Fibroblast of skin of right biceps (primary cell): ENCODE measurements around the gene IKZF1.
"Not testable (repeated sequence)": the region's sequence is repeated elsewhere in the genome, so short reads cannot be mapped to it uniquely, and the experiment has no call there.

ENCODE experiments used
- DNase-seq: peaks from one replicate; pipeline ENCODE4 v3.0.0-alpha.2; 2013

Gene IKZF1

DNA sequence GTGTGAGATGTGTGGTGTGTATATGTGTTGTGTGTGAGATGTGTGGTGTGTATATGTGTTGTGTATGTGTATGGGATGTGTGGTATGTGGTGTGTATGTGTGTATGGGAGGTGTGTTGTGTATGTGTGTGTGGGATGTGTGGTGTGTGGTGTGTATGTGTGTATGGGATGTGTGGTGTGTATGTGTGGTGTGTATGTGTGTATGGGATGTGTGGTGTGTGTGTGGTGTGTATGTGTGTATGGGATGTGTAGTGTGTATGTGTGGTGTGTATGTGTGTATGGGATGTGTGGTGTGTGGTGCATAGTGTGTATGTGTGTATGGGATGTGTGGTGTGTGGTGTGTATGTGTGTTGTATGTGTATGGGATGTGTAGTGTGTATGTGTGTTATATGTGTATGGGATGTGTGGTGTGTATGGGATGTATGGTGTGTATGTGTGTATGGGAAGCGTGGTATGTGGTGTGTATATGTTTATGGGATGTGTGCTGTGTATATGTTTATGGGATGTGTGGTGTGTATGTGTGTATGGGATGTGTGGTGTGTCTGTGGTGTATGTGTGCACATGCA lies 30.8 kb downstream of the IKZF1 start:
- no peak for DNase-seq

DNA sequence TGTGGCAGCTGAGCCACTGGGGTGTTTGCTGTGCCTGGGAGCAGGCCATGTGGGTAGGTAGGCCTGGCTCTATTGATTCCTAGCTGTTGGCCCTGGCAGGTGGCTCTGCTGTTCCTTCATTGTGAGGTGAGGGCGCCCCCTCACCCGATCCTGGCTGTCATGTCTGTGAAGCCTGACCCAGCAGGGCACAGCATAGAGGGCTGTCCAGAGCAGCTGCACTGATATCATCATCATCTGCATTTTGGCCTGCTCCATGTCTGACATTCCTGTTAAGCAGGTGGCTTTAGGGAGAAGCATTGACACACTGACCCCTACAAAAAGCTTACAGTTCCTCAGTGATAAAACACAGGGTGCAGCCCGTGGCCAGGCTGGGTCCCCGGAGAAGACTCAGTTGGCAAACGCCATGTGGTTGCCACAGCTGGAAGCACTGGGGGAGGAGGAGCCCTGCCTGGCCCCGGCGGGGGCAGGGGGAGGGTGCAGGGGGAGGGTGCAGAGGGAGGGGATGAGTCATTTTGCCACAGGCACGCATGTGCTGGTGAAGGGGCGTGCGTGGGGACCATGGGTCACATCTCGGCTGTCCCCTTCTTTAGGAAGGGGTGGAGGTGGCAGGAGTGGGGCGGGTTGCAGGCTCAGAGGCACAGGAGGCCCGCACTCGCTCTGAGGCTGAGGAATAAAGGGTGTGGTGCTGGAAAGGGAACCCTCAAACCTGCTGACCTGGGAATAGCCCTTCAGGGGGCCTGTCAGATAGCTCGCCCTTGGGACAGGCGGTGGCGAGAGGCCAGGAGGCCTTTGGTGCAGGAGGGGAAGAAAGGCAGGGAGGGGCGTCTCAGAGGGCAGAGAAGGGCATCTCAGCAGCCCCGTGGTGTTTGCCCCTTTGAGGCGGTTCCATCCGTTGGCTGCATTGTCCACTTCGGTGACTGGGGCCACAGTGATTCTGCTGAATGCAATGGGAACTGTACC lies 31.6 kb downstream of the IKZF1 start:
- no peak for DNase-seq

DNA sequence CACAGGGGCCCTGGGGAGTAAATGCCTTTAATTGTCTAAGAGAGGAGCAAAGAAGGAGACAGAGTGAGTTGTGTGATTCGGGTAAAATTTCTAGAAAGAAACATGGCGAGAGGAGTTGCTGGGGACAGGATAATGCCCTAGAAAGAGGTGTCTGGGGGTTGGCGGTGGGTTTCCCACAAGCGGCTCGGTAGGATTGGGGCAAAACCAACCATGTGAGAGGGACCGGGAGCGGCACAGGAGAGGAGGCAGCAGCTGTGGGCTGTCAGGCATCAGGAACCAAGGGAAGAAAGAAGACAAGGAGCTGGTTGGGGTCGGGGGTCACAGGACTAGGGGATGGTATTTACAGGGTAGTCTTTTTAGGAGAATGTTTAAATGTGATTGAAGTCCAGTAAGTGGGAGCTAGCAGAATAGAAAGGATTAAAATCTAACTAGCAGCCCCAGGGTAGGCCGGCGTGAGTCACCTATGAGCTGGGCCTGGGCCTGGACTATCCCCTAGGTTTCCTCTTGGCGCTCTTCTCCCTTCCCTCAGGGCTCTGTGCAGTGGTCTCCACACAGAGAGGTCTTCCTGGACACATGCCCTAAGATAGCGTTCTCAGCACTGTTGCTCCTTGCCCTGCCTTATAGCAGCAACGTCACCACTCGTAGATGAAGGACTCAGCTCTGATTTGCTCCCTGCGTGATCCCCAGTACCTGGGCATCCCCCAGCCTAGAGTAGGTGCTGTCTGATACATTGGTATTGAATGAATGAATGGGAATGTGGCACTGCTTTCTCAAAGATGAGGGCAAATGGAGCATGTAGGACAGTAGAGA lies 32.6 kb downstream of the IKZF1 start:
- DNase-seq, result no peak

DNA sequence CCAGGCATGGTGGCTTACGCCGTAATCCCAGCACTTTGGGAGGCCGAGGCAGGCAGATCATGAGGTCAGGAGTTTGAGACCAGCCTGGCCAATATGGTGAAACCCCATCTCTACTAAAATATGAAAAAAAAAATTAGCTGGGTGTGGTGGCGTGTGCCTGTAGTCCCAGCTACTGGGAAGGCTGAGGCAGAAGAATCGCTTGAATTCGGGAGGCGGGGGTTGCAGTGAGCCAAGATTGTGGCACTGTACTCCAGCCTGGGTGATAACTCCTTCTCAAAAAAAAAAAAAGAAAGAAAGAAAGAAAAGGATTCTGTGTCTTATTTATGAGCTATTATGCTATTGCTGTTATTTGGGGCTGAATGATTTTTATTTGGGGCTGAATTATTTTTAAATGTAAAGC lies 35.0 kb downstream of the IKZF1 start:
- DNase-seq, result not testable (repeated sequence)

DNA sequence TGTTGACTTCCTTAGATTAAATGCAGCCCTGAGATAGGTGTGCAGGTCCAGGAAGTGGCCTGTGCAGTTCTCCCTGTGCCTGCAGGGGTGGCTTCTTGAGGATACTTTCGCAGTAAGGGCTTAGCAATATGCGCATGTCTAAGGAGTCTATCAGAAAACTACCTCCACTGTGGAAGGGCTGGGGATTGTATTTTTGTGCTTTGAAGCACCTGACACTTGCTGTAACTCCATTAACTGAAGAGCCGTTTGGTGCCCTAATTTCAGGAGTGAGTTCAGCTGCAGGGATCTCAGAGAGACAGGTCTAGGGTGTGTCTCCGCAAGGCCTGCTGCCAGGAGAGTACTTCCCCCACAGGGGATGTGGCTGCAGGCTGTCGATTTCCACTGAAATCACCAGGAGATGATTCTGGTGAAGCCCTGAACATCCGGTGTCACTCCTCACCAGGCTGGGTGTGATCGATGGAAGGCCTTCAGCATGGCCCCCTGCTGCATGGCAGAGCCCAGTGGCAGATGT lies 35.5 kb downstream of the IKZF1 start:
- no peak for DNase-seq

DNA sequence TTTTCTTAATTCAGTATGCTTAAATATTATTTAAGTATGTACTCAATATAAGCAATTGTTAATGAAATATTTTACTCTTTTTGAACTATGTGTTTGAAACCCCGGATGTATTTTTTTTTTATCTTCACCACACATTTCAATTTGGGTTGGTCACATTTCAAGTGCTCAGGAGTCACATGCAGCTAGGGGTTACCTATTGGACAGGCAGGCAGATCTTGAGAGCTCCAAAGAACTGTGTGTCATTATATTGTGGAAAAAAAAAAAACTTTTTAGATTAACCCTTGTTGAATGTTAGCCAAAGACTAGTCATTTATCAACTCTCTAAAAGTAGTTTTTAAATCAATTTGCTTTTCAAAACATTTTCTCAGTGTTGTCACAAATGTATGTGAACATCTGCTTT lies 37.2 kb downstream of the IKZF1 start:
- no peak for DNase-seq

DNA sequence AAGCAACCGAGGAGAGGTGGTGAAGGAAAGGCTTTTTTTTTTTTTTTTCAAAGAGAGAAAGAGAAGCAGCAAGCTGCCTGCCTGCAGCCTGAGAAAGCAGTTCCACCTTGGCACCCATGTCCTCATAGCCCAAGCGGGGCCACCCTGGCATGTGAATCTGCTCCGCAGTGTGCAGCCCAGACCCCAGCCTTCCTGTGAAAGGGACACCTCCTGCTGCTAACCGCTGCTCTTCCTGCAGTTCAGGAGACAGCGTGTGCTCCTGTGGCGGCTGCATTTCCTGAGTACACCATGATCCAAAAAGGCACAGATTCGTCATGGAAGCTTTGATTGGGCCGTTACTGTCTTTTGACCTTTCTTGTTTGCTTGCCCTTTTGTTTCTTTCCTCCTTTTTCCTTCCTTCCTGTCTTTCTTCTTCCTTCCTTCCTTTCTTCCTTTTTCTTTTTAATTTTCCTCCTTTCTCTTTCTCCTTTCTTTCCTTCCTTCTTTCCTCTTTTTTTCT lies 38.1 kb downstream of the IKZF1 start:
- no peak for DNase-seq

DNA sequence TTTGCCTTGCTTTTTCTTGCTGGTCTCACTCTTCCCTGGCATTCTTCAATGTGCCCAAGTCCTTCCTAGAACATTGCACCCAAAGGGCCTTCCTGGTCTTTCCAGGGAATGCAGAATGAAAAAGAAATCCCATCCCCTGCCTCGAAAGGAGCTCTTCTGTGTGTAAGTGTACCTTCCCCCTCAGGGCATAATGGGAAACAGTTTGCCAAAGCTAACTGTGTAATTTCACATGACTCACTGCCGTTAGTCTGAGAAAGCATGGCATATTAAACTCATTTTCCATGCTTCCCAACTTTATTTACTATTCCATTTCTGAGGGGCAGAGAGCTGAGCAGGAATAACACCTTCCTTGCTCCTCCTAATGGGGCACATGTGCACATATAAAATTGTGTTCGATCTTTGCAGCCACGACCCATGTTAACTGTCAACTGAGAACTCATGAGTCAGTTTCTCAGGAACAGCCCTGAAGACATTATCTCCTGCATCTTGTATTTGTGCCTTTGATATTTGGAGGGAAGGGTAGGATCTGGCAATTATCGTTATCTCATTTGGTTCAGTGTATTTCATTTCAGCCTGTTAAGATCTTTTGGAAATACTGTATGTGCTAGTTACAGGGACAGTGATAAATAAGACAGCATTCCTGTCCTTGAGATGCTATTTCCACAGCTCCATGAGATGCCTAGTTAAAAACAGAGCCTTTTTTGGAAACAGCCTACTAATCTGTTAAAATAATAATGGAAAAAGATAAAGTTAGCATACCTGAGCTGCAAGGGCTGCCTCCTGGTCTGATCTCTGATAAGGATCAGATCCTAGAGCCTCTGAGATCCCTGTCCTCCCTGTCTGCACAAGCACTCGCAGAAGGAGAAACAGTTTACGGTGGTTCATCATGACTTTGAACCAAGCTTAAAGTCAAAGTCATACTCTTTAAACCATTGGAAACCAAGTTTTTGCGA lies 42.3 kb downstream of the IKZF1 start:
- DNase-seq, result no peak

DNA sequence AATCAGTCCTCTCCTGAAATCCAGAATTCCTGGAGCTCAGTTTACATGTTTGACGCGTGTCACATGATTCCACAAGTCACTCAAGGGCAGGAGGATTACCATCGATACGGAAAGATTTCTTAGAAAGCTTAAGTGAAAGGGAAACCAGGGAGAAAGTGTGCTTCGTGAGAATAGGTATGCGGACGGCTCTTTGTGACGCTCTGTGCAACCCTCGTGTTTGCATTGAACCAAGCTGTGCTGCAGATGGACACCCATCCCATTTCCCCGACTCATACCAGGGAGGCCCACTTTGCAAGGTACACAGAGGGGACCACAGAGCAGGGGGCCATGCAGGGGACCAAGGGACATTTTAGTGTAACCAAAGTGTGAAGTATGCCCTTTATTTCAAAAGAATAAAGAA lies 43.2 kb downstream of the IKZF1 start:
- DNase-seq, result no peak

DNA sequence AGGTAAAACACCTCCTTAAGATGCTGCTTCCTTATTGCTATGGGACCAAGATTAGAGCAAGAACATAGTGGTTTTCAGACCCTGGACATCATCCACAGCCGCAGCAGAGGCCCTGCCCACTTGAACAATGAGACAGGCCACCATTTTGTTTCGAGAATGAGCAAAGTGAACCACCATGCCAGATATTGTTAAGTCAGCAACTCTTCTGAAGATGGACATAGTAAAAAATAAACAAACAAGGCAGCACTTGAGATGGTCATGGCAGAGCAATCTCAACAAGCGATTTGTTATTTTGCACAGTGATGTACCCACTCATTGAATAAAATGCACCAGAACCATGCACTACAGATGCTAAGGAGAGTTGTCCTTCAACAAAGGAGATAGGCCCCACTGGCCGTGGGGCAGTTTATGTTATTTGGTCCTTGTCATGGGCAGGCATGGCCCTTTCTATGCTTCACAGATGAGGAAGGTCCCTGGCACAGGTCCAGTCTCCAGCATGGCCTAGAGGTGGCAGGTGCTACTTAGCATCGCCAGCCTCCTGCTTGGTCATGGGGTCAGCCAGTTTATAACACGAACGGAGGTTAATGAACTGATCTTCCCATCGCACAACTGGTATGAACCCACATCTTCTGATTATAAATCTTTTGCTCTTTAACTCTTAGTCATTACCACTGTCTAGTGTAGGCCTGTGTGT lies 44.1 kb downstream of the IKZF1 start:
- DNase-seq, result no peak

DNA sequence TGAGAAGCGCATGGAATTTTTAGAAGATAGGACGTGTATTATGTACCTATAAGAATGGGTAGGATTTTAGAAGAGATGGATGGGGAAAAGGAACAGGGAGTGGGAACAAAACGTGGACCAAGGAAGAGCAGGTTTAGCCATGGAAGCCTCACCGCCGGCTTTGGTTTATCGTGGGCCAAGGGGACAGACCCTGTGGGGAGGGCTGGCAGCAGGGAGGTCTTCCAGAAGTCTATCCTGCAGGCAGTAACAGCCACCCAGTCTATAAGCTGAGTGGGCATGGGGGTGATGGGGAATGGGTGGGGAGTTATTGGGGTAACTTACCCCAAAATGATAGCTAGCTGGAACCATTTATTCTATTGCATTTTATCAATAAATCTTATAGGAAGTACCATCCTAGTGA lies 44.9 kb downstream of the IKZF1 start:
- no peak for DNase-seq

DNA sequence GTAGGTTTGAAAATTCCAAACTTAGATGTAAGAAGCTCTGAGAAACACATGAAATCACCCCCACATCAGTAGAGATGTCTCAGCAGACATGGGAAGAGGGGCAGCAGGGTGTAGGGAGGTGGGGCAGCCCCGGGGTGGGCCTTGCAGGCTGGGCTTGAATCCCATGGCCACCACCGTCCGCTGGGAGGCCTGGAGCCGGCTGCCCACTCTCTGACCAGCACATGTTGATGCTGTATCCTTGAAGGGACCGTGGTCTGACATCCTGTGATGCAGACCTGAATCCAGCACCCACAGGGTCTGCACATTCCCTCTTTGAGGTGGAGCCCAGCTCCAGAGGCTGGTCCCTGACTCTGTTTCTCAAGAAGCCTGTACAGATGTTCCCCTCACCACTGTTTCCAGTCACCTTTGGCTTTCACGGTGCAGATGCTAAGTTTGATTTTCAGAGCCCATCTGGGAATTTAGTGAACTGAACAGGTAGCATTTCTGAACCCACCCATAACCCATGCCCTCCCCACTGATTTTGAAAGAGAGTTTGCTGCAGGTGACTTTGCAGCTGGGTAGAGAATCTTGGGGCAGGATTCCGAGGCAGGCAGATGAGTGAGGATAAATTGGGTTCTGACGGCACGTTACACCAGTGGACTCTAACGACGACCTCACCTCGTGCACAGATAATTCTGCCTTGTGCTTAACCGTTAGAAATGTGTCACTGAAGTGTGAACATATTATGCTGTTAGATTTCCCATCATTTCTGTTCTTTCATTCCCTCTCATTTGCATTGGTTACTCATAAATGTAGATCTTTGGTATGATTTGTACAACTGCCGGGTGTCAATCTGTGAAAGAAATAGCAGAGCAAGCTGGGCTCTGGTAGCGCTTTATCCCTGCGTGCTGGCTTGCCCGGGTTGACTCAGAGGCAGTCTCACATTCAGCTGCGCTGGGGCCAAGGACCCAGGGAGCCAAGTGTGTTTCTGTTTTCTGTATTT lies 45.7 kb downstream of the IKZF1 start:
- DNase-seq, result no peak

DNA sequence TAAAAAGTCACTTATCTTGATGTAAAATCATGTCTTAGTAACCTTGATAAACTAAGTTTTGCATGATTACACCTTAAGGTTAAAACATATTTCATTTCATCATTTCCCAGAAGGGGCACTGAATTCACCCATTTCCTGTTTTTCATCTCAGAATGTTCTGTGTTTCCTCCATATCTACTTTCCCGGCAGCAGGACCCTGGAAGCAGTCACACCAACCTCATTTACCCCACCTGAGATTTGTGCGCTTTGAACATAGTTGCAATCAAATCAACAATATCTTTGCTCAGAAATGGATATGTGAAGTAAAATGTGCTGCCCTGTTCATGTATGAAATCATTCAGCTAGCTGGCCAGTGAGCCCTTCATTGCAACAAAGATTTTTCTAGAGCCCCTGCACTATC lies 46.8 kb downstream of the IKZF1 start:
- DNase-seq, result no peak

DNA sequence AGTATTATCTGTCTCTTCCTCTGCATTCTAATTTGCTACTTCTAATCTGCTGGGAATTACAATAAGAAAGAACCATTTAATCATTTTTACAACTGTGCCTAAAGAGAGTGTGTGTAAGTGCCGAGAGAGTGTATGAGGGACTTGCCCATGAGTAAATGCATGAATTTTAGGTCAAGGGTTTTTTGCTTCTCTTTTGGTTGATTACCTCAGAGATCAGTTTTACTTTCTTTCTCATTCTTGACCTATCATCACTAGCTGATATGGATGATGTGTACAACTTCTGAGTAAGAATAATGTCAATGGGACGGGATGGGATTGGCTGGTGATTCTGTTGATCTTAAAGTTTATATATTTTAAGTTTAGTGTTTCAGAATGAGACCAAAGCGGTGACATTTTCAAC lies 47.8 kb downstream of the IKZF1 start:
- DNase-seq, result no peak

DNA sequence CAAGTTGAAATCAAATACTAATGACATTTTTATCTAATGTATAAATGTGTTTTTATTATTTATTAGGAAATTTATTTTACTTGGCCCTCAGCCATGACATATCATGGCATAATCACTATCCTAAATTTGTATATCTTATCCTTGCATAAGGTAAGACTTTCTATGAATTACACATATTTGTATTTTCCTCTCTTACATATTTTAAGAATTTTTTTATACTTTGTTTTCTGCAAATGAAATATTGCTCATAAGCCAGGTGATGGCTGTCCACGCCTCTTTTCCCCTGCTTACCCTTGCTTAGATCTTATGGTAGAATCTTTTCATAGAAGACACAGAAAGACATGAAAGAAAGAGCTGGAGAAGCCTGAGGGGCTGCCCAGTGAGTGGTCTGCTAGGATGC lies 48.2 kb downstream of the IKZF1 start:
- no peak for DNase-seq

DNA sequence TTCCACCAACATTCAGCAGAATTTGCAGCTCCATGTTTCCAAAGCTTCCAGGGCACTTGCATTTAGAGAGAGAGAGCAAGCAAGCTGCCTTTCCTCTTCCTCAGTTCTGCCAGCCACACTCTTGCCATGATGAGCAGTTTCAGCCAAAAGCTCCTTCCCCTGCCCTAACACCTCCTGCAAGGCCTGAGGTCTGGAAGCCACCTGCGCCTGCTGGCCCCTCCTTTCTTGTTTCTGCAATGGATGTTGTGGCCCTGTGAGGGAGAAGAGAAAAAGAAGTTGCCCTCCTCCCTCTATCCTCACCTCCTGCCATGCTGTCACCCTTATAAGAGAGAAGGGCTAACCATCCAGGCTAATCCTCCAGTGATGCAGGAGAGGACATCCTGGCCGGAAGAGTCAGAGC lies 48.7 kb downstream of the IKZF1 start:
- no peak for DNase-seq

DNA sequence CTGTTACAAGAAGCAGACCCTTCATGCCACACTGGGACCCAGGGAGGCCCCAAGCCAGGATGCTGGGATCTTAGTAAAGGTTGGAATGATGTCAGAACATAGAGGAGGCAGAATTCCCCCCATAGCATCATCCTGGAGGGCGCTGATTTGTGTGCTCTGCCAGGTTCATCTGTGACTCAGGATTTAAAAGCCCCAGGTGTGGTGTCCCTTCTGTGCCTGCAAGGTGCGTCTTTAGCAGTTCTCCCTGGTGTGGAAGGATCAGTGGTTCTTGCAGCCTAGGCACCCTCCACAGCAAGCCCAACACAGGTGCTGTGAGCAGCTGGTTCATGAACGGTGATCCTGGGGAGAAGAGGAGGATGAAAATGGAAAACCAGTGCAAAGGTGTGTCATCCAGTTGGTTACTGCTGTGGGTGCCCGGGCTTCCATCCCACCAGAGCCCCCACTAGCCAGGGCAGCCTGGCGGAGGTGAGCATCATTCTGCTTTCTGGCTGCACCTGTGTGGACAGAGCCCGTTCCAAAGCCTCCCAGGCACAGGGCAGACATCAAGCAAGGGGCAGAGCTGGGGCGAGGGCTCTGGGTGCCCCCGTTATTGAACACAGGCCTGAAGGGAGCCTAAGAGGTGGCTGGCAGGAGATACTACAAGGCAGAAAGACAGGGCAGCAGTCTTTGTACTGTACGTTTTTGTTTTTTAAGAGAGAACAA lies 49.5 kb downstream of the IKZF1 start:
- no peak for DNase-seq

DNA sequence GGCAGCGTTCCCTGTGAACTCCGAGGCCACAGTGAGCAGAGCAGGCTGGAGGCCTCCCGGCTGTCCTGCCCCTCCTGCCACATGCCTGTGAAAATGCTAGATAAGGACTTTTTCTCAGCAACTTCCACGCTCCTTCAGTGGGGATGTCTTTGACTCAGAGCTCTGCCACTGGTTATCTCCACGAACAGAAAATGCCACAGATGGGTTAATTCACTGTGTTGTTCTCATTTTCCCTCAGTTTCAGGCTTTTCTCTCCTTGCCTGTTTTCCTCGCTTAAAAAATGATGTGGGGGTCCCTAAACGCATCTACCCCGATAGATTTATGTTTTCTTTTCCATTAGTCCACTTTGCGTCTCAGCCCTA lies 51.3 kb downstream of the IKZF1 start:
- DNase-seq, result no peak

DNA sequence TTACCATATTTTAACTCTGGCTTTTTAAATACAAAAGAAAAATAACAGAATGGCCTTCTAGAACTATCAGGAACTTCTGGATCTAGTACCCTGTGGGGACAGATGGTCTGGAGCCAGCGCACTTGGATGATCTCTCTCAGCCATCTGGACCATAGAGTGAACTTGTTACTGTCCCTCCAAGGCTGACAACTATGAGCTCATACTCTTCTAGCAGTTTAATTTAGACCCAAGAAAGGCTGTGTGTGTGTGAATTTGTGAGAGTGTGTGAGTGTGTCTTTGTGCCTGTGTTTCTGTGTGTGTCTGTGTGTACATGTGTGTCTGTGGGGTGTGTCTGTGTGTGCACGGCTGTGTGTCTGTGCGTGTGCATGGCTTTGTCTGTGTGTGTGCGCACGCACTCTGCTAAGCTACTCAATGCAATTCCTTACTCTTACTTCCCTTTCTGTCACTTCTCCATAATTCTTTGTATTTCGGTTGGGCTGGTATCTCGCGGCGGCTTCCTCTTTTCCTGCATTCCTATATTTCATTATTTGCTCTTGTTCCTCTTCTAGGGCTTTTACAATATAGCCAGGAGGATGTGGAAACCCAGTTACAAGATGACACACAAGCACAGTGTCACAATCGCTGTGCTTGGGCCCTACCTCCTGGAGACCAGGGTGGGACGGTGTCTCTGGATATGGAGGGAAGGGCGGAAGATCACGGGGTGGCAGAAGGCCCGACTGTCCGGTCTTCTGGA lies 51.9 kb downstream of the IKZF1 start:
- no peak for DNase-seq
